Endodermal cell (in vitro differentiated cells): ENCODE results near the gene RPL6. TPM values are rescaled to one million over a fixed set of nuclear protein-coding genes. Genes with fewer than 3 reads are reported as not detected.

Source experiments
- DNase-seq: peaks from one replicate; pipeline ENCODE4 v3.0.0-alpha.2; 2017
- H3K27ac ChIP-seq: 2 replicates; pipeline ENCODE4 v1.5.1; 2013; ENCODE audit warnings: mild to moderate bottlenecking, low read depth, low read length, moderate library complexity
- H3K27me3 ChIP-seq: 2 replicates; pipeline ENCODE4 v1.6.1; 2013; ENCODE audit warnings: mild to moderate bottlenecking, low read length, moderate library complexity; ENCODE audit not compliant: insufficient read depth, control insufficient read depth, poor library complexity, severe bottlenecking
- H3K36me3 ChIP-seq: 2 replicates; pipeline ENCODE4 v1.7.0; 2013; ENCODE audit warnings: mild to moderate bottlenecking, low read length, moderate library complexity; ENCODE audit not compliant: control insufficient read depth, insufficient read depth
- H3K4me1 ChIP-seq: one replicate; pipeline ENCODE4 v1.7.0; 2013; ENCODE audit warnings: low read length; ENCODE audit not compliant: control insufficient read depth, insufficient read depth
- H3K4me3 ChIP-seq: 2 replicates; pipeline ENCODE4 v1.5.1; 2013; ENCODE audit warnings: mild to moderate bottlenecking, low read length, moderate library complexity
- H3K9ac ChIP-seq: 2 replicates; pipeline ENCODE4 v1.6.1; 2013; ENCODE audit warnings: mild to moderate bottlenecking, low read length, moderate library complexity; ENCODE audit not compliant: poor library complexity, severe bottlenecking; ENCODE audit errors: extremely low read depth
- H3K9me3 ChIP-seq: 2 replicates; pipeline ENCODE4 v1.6.1; 2013; ENCODE audit warnings: mild to moderate bottlenecking, low read length, moderate library complexity; ENCODE audit not compliant: control insufficient read depth
- H3K27ac Mint-ChIP-seq: 2 replicates; pipeline ENCODE4 v1.8.0; 2020; ENCODE audit warnings: mixed read lengths
- H3K27me3 Mint-ChIP-seq: 2 replicates; pipeline ENCODE4 v1.8.0; 2021; ENCODE audit warnings: mild to moderate bottlenecking, mixed read lengths; ENCODE audit not compliant: insufficient read depth
- H3K36me3 Mint-ChIP-seq: 2 replicates; pipeline ENCODE4 v1.8.0; 2020; ENCODE audit warnings: low read depth, mixed read lengths
- H3K4me1 Mint-ChIP-seq: 2 replicates; pipeline ENCODE4 v1.8.0; 2020; ENCODE audit warnings: mixed read lengths
- H3K4me3 Mint-ChIP-seq: 2 replicates; pipeline ENCODE4 v1.8.0; 2020; ENCODE audit warnings: mild to moderate bottlenecking, moderate library complexity, mixed read lengths
- H3K9me3 Mint-ChIP-seq: 2 replicates; pipeline ENCODE4 v1.8.0; 2020; ENCODE audit warnings: mild to moderate bottlenecking, mixed read lengths
- CTCF ChIP-seq: fragments of 200-600 bp; sonication (generic); conservative IDR thresholded peaks from 2 replicates; pipeline ENCODE4 v1.5.0; 2021; ENCODE audit warnings: antibody characterized with exemption, mild to moderate bottlenecking
- WGBS, 2 experiments: methylation state at CpG; one replicate each; pipeline versions ENCODE4 v1.1.5 to v1.1.7; 2013; ENCODE audit warnings: missing lambda C conversion rate in 2 of 2, mixed read lengths in 1 of 2; ENCODE audit not compliant: insufficient coverage in 1 of 2, insufficient read length in 1 of 2; 5-methylcytosine and 5-hydroxymethylcytosine counted together
- total RNA-seq, 2 donors: library from RNA; stranded (reverse); fragmentation: NEBNext Ultra II Directional in 1 of 2; extraction: Animal tissue kit (Norgen Biotek cat#: 25700) in 1 of 2; gene quantifications; 2 replicates in 1 of 2; 3 replicates in 1 of 2; pipeline ENCODE4 v1.2.1, GENCODE V29; 2021

RPL6 gene
- total RNA-seq, 2 donors from 2014 or later: 1,610 to 1,647 TPM

GRCh38 chr12:112374166-112374740 is 35.2 kb downstream of the RPL6 start:
- Histone ChIP-seq H3K27me3 (no peaks in the 10 kb centered on the region), H3K27ac (no peak overlapping the region), H3K9me3 (peaks cover 4% of the 10 kb centered on the region), H3K9ac (no peak overlapping the region), H3K4me1 (no peaks in the 10 kb centered on the region), H3K36me3 (peaks cover 6% of the 10 kb centered on the region), H3K4me3 (no peak overlapping the region)
- Mint-ChIP-seq H3K4me1 (peaks cover 9% of the 10 kb centered on the region), H3K27me3 (no peaks in the 10 kb centered on the region), H3K36me3 (peaks cover 9% of the 10 kb centered on the region), H3K4me3 (no peak overlapping the region), H3K27ac (no peak overlapping the region), H3K9me3 (no peaks in the 10 kb centered on the region)
- 87 to 95% methylated on average over 2 to 3 of the region's 3 CpGs for WGBS, 2 experiments
- DNase-seq: no peak
- TF ChIP-seq CTCF: no peak

- WGBS, 2 experiments: 72 to 87% methylated on average over 6 to 7 of the region's 8 CpGs
- H3K9ac ChIP-seq: no peak overlapping the region
- H3K9me3 Mint-ChIP-seq: no peaks in the 10 kb centered on the region
Measured at GRCh38 chr12:112370868-112371510, 38.4 kb downstream of the RPL6 start.

GRCh38 chr12:112370199-112370598 is 39.2 kb downstream of the RPL6 start:
- 40 to 85% methylated on average over 1 of the region's 1 CpG for WGBS, 2 experiments
- TF ChIP-seq CTCF: no peak
- Histone ChIP-seq H3K4me3 (no peak overlapping the region), H3K9me3 (peaks cover 3% of the 10 kb centered on the region), H3K36me3 (peaks cover 3% of the 10 kb centered on the region), H3K9ac (no peak overlapping the region), H3K27ac (no peak overlapping the region), H3K4me1 (no peaks in the 10 kb centered on the region), H3K27me3 (no peaks in the 10 kb centered on the region)
- Mint-ChIP-seq H3K4me3 (no peak overlapping the region), H3K9me3 (no peaks in the 10 kb centered on the region), H3K27ac (peak overlapping the region; percentile 38), H3K27me3 (no peaks in the 10 kb centered on the region), H3K36me3 (peaks cover 4% of the 10 kb centered on the region), H3K4me1 (peaks cover 9% of the 10 kb centered on the region)
- DNase-seq: no peak

More at GRCh38 chr12:112370868-112371510, 38.4 kb downstream of the RPL6 start:
- peaks cover 4% of the 10 kb centered on the region for H3K9me3 ChIP-seq
- no peak overlapping the region for H3K27ac ChIP-seq
- Mint-ChIP-seq H3K27ac (no peak overlapping the region), H3K27me3 (no peaks in the 10 kb centered on the region), H3K36me3 (peaks cover 6% of the 10 kb centered on the region), H3K4me3 (no peak overlapping the region), H3K4me1 (peaks cover 9% of the 10 kb centered on the region)
- TF ChIP-seq CTCF: no peak
- no peaks in the 10 kb centered on the region for H3K27me3 ChIP-seq
- peaks cover 6% of the 10 kb centered on the region for H3K36me3 ChIP-seq
- peak; percentile 62 for DNase-seq
- H3K4me3 ChIP-seq: no peak overlapping the region
- no peaks in the 10 kb centered on the region for H3K4me1 ChIP-seq
